ENCODE data around the gene ACTN4.

ACTN4 gene

GRCh38 chr19:38638461-38638860 lies 9.0 kb upstream of the ACTN4 start:
- DNase-seq = no peak

DNA sequence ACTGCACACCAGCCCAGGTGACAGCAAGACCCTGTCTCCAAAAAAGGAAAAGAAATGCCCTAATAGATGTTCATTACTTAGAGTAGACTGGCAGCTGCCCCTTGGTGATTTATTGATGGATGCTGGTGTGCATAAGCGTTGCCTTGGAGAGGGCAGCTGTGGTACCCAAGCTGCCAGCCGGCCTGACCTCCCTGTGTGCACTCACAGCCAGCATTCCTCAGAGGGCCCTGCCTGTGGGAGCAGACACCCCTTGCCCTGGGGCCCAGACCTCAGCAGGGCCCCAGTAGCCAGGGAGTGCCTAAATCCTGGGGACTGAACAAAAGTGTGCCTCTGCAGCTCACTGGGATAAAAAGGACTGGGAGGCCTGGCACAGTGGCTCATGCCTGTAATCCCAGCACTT lies 7.8 kb upstream of the ACTN4 start:
- no peak for DNase-seq

DNA sequence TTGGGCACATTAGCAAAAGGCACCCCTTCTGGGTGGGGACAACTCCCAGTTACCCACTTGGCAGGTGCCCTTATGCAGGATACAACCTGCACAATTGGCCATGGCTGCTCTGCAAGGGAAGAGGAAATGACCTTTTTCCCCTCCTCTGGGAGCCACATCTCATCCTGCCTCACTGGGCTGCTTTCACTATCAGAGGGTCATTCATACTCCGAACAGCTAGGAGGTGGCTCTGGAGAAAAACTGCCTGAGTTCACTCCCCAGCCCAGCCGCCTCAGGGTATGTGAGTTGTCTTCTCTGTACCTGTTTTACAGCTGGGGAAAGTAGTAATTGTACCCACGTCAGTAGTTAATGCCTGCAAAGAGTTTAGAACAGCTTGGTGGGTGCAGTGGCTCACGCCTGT lies 7.1 kb upstream of the ACTN4 start:
- no peak for DNase-seq

DNA sequence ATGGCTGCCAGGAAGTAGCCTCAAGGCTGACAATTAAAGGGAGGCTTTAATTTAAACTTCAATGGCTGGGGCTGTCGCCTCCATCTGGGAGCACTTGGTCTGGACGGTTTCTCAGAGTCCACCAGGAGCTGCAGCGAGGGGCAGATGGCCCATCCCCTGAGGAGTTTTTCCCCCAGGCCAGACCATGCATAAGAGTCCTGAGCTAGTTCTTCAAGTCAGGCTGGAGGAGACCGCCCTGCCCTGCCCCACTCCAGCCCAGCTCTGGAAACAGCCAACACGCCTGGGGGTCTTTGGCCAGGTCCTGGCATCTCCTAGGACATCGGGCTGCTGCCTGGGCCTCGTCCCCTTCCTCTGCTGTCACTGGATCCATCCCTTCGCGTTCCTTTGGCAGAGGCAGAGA lies 5.3 kb upstream of the ACTN4 start:
- DNase-seq = no peak

DNA sequence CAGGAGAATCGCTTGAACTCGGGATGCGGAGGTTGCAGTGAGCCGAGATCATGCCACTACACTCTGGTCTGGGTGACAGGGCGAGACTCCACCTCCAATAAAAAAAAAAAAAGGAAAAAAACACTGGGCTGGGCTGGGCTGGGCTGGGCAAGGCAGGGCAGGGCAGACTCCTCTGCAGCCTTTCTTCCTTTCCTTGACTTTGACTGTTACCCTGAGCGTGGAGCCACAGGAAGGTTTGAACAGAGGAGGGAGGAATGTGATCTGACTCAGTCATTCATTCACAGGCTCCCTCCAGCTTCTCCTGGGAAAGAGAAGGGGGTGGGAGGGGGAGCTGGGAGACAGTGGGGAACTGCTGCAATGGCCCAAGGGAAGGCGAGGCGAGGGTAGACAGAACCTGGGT lies 2.7 kb upstream of the ACTN4 start:
- no peak for DNase-seq

DNA sequence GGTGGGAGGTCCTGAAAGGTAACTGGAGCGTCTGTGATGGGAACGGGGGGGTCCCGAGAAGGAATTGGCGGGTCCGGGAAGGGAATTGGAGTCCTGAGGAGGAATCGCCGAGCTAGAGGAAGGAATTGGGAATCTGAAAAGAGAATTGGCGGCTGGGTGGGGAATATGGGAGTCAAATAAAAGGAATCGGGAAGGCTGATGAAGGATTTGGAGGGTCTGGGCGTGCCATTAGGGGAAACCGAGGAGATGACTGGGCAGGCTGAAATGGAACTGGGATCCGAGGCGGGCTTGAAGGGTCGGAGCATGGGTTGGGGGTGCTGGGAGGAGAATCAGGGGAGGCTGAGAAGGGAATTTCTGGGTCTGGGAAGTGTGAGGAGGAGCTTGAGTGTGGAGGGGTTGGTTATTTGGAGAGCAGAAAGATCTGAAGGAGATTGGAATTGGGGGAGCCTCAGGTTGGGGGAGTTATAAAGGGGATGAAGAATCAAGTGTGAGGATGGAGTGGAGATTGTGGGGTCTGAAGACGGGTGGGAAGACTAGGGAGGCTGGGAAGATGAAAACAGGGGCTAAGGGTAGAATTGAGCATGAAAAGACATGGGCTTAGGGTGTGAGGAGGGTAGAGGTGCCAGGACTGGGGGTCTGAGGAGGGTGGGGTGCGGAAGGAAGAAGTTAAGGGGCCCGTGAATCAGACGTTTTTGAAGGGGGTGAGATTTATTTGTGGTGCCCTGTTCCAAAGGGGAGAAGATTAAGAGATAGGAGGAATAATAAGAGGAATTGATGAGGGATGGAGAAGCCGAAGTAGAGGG lies 718 bp downstream of the ACTN4 start:
- peak; percentile 35 for DNase-seq

GRCh38 chr19:38648769-38649304 lies 1.4 kb downstream of the ACTN4 start:
- no peak for DNase-seq

GRCh38 chr19:38649305-38650171 lies 2.1 kb downstream of the ACTN4 start:
- peak; percentile 38 for DNase-seq

GRCh38 chr19:38650172-38650775 lies 2.8 kb downstream of the ACTN4 start:
- DNase-seq = no peak

DNA sequence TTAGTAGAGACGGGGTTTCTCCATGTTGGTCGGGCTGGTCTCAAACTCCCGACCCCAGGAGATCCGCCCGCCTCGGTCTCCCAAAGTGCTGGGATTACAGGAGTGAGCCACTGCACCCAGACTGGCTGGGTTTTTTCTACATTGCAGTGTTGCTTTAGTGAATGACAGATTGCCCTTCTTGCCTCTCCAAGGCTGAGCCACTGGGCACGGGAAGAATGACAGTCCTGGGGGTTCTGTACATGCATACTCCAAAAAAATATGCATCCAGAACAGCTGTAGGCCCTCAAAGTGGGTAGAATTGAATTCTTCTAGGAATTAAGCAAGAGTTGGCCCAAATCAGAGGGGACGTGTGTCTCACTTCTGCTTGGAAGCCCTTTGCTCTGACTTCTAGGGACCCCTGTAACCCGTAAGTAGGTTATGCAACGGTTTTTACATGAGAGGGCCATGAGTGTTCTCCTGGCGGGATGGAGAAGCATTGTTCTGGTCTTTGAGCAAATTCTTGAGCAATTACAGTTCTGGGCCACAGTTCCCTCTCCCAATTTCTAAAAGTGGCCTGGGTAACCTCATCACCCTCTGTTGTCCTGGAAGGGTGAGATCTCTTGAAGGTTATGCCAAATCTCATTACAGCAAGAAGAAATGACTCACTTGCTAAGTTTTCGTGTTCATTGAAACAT lies 3.6 kb downstream of the ACTN4 start:
- no peak for DNase-seq

DNA sequence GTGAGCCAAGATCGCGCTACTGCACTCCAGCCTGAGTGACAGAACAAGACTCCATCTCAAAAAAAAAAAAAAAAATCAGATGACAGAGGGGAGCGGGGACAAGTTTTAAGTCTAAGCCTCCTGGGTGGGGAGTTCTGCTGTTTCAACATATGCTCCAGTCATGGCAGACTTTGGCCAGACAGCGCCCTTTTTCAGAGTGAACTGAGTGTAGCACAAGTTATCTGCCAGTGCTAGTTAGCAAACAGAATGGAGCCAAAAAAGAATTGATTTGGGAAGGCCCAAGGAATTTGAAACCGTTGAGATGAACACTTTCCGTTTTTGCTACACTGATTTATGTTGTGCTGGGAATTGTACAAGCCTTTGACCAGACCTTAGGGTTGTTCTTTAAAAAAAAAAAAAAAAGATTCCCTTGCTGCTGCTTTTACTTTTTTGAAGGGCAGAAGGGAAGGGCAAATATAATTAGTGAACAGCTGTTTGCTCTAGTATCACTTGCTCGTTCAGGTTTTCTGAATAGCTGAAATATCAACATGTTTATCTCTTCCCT lies 5.7 kb downstream of the ACTN4 start:
- no peak for DNase-seq

DNA sequence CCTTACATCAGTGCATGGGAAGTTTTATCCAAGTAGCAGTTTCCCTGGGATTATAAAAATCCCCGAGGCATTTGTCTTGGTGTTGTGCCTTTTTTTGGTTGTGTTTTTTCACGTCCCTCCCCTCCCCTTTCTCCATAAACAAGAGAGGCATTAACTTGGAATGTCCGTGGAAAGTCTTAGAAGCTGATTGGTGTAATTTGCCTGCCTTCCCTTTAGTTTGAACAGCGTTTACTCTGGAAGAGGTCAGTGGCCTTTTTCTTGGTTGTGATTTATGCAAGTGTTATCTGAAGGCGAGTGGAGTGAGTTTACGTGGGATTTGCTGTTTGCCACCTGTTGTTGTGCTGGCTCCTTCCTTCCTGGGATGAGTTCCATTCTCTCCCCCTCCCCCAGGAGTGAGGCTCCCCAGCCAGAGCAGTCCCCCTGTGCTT lies 7.2 kb downstream of the ACTN4 start:
- no peak for DNase-seq

DNA sequence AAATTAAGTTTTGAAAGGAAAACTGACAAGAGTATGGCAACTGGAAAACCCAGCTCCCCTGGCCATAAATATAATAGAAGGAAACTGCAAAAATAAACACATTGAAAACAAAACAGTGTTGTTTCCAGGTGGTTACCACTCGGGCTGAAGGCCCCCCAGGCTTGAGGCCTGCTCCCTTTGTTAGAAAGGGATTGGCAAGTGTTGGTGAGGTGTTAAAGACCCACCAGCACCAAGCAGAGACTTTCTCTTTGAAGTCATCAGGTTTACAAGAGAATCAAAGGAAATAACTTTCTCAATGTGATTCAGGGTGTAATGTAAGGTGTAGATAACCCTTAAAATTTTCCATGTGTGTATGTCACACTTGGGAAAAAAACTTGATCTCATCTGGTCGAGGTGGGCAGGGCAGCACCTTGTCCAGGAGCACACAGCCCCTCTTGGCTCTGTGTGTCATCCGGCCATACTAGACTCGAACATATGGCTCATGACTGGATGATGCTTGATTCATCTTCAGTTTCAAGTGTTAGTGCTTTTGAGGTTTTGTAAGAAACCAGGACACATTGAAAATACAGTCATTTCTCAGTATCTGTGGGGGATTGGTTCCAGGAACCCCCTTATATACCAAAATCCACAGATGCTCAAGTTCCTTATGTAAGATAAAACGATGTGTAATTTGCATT lies 7.8 kb downstream of the ACTN4 start:
- no peak for DNase-seq

- DNase-seq = no peak
These were observed 8.9 kb downstream of the ACTN4 start for GRCh38 chr19:38656171-38656981.

DNA sequence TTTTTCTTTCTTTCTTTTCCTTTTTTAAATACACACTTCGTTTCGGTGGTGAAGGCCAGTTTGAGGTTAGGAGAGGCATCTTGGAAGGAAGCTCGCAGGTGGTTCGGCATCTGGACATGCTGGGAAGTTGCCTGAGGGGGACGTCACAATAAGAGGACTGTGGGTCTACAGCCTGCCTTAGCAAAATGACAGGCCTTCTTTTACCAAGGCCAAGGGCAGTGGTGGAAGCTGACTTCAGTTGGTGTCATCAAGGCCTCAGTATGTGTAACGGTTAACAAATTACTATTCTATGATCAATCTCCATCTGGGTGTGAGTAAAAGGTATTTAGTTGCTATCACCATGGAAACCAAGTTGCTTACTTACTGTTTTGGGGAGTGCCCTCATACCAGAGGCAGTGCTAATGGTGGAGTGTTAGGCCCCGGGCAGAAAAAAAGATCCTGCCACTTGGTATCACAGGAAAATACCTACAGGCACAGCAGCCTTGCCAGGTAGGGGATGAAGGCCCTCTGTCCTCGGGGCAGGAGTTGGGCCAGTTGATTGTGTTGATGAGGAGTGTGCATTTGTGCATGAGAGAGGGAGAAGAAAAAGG lies 10.3 kb downstream of the ACTN4 start:
- no peak for DNase-seq

DNA sequence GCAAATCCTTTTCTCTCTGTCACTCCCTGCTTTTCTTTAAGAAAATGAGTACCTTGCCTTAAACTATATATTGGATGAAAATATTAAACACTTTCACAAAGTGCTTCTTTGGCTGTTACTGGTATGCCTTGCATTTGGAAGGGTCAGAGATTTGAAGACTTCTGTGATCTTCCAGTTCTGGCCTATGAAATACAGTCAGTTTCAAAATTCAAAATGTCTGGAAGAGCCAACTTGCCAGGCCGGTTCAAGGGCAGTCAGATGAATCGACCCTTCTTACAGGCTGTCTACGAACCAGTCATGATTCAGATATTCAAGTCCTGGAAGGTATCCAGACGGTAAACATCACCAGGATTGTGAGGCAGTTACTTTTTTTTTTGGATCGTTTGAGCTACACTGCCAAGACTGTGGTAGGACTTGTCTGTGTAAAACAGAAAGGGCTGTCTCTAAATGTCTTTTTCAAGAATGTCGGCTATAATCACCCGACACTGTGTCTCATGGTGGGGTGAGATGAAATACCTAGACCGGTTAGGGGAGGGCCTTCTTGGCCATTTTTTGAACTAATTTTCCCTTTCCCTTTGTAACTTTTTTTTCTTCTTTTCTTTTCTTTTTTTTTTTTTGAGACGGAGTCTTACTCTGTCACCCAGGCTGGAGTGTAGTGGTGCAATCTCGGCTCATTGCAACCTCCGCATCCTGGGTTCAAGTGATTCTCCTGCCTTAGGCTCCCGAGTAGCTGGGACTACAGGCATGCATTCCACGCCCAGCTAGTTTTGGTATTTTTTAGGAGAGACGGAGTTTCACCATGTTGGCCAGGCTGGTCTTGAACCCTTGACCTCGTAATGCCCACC lies 11.2 kb downstream of the ACTN4 start:
- peak; percentile 89 for DNase-seq

DNA sequence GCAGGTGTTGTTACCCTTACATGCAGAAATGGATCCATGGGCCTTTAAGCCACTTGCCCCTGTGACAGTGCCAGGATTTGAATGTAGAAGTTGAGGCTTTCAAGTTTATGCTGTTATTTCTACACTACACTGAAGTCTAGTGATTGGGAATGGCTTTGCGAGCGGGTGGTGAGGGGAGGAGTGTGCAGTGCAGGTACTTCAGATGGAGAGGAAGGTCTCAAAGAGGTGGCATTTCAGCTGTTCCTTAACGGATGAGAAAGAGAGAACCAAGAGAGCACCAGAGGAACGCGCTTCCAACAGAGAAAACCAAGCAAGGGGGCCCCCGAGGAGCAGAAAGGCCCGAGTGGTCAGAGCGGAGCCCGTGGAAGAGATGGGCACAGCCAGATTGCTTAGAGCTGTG lies 13.3 kb downstream of the ACTN4 start:
- DNase-seq = no peak

GRCh38 chr19:38661136-38661535 lies 13.7 kb downstream of the ACTN4 start:
- no peak for DNase-seq

GRCh38 chr19:38661996-38662395 lies 14.5 kb downstream of the ACTN4 start:
- DNase-seq = peak; percentile 36
